ENCODE measurements around the gene KRTAP1-1. TPM values are rescaled to one million over a fixed set of nuclear protein-coding genes. Genes with fewer than 3 reads are reported as not detected.
"Not testable (repeated sequence)": the region's sequence is repeated elsewhere in the genome, so short reads cannot be mapped to it uniquely, and the experiment has no call there.

Gene KRTAP1-1
- total RNA-seq, 1 donor: not detected

- no peak for DNase-seq (ENCODE audit: low read depth)
- TF ChIP-seq CTCF (IDR thresholded peaks at IDR 0.05; ENCODE audit: insufficient read depth, low read length): no peak
- H3K4me3 ChIP-seq (ENCODE audit: low read depth, low read length): no peak overlapping the region
These were observed 7.9 kb upstream of the KRTAP1-1 start for GRCh38 chr17:41049110-41049509.

GRCh38 chr17:41048441-41048840 is 7.2 kb upstream of the KRTAP1-1 start:
- DNase-seq (ENCODE audit: low read depth): no peak
- H3K4me3 ChIP-seq (ENCODE audit: low read depth, low read length): no peak overlapping the region
- no peak for TF ChIP-seq CTCF (IDR thresholded peaks at IDR 0.05; ENCODE audit: insufficient read depth, low read length)

GRCh38 chr17:41046735-41047465 is 5.7 kb upstream of the KRTAP1-1 start, which contains the start of gene KRTAP2-1:
Gene KRTAP2-1, minus strand, starts transcription at chr17:41047316. Its CDS starts 49 bp downstream, at chr17:41047267.
- DNase-seq (ENCODE audit: low read depth); H3K4me3 ChIP-seq (ENCODE audit: low read depth, low read length): not testable (repeated sequence)

- no peak for DNase-seq (ENCODE audit: low read depth)
- TF ChIP-seq CTCF (IDR thresholded peaks at IDR 0.05; ENCODE audit: insufficient read depth, low read length): no peak
- H3K4me3 ChIP-seq (ENCODE audit: low read depth, low read length): no peak overlapping the region
These were observed 1.7 kb upstream of the KRTAP1-1 start for GRCh38 chr17:41042953-41043352.

- H3K4me3 ChIP-seq (ENCODE audit: low read depth, low read length): no peak overlapping the region
- DNase-seq (ENCODE audit: low read depth): no peak
- TF ChIP-seq CTCF (IDR thresholded peaks at IDR 0.05; ENCODE audit: insufficient read depth, low read length): no peak
These were observed 3.3 kb downstream of the KRTAP1-1 start for GRCh38 chr17:41037853-41038350.

GRCh38 chr17:41034346-41034935 is 6.8 kb downstream of the KRTAP1-1 start, which contains the start of gene KRTAP1-3:
Gene KRTAP1-3, minus strand, starts transcription at chr17:41034874. Its CDS starts 53 bp downstream, at chr17:41034821.
- H3K4me3 ChIP-seq (ENCODE audit: low read depth, low read length); DNase-seq (ENCODE audit: low read depth): not testable (repeated sequence)

GRCh38 chr17:41029633-41030245 is 11.5 kb downstream of the KRTAP1-1 start, which contains the start of gene KRTAP1-4:
Gene KRTAP1-4, minus strand, starts transcription at chr17:41030195. Its CDS starts 117 bp downstream, at chr17:41030078.
- DNase-seq (ENCODE audit: low read depth): no peak
- H3K4me3 ChIP-seq (ENCODE audit: low read depth, low read length): no peak within 1 kb of the TSS
- TF ChIP-seq CTCF (IDR thresholded peaks at IDR 0.05; ENCODE audit: insufficient read depth, low read length): no peak

All from fibroblast of the aortic adventitia (primary cell).